NB4 (cell line): Measurements from ENCODE around the gene ZEB2.

Source experiments
- DNase-seq: peaks from one replicate; pipeline ENCODE4 v3.0.0; 2010; ENCODE audit warnings: low read depth
- H3K4me3 ChIP-seq: one replicate; pipeline ENCODE4 v1.5.1; 2011; ENCODE audit warnings: mild to moderate bottlenecking, low read depth, low read length, moderate library complexity
- CTCF ChIP-seq: IDR thresholded peaks from one replicate; pipeline ENCODE4 v1.5.1; 2012; ENCODE audit warnings: low read depth, low read length
- MAX ChIP-seq: IDR thresholded peaks from 2 replicates; pipeline ENCODE4 v1.6.1; 2011; ENCODE audit warnings: low read depth, low read length
- MYC ChIP-seq: IDR thresholded peaks from 2 replicates; pipeline ENCODE4 v1.6.1; 2011; ENCODE audit warnings: low read depth, low read length
- POLR2A ChIP-seq: IDR thresholded peaks from 2 replicates; pipeline ENCODE4 v1.6.1; 2011; ENCODE audit warnings: mild to moderate bottlenecking; ENCODE audit not compliant: insufficient read length; ENCODE audit errors: extremely low read depth

ZEB2 gene

GRCh38 chr2:144498277-144498676 lies 21.6 kb downstream of the ZEB2 start:
- peak; percentile 45 for DNase-seq
- H3K4me3 ChIP-seq = no peak overlapping the region
- no peak for TF ChIP-seq MYC
- no peak for TF ChIP-seq MAX
- TF ChIP-seq CTCF = no peak
- no peak for TF ChIP-seq POLR2A

- H3K4me3 ChIP-seq = no peak overlapping the region
- TF ChIP-seq POLR2A (no peak), CTCF (no peak)
- no peak for DNase-seq
These were observed 22.8 kb downstream of the ZEB2 start for GRCh38 chr2:144496977-144497598.

- no peak for DNase-seq
- no peak for TF ChIP-seq MYC
- TF ChIP-seq POLR2A = no peak
- no peak overlapping the region for H3K4me3 ChIP-seq
These were observed 23.6 kb downstream of the ZEB2 start for GRCh38 chr2:144496092-144496976.

- H3K4me3 ChIP-seq = no peak overlapping the region
- no peak for TF ChIP-seq MYC
- TF ChIP-seq POLR2A = no peak
- TF ChIP-seq MAX = no peak
- TF ChIP-seq CTCF = no peak
- no peak for DNase-seq
These were observed 24.5 kb downstream of the ZEB2 start for GRCh38 chr2:144495227-144496091.

GRCh38 chr2:144493027-144493809 lies 26.7 kb downstream of the ZEB2 start:
- TF ChIP-seq CTCF = no peak
- TF ChIP-seq MYC = no peak
- TF ChIP-seq MAX = no peak
- TF ChIP-seq POLR2A = no peak
- H3K4me3 ChIP-seq = no peak overlapping the region
- peak; percentile 79 for DNase-seq
